SH-SY5Y (cell line): ENCODE results near the gene AP5Z1.

Experiments
- GATA2 ChIP-seq: IDR thresholded peaks from 2 replicates; pipeline ENCODE4 v1.6.1; 2011; ENCODE audit warnings: mild to moderate bottlenecking, low read depth, low read length
- GATA3 ChIP-seq: IDR thresholded peaks from 2 replicates; pipeline ENCODE4 v1.6.1; 2011; ENCODE audit warnings: low read depth, mild to moderate bottlenecking, low read length, moderate library complexity

Gene AP5Z1

DNA sequence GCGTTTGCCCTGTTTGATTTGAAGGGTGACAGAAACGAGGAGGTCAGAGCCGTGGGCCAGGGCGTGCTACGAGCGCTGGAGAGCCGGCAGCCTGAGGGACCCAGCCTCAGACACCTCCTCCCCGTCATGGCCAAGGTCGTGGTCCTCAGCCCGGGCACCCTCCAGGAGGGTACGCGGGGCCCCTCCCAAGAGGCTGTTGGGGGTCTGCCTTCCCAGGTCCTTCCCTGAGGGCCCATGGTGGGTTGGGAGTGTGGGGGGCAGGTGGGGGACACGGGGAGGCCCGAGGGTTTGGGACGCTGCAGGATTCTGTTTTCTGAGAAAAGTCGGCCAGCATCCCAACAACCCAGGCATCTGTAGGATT lies 7.8 kb downstream of the AP5Z1 start:
- TF ChIP-seq GATA3 = no peak

DNA sequence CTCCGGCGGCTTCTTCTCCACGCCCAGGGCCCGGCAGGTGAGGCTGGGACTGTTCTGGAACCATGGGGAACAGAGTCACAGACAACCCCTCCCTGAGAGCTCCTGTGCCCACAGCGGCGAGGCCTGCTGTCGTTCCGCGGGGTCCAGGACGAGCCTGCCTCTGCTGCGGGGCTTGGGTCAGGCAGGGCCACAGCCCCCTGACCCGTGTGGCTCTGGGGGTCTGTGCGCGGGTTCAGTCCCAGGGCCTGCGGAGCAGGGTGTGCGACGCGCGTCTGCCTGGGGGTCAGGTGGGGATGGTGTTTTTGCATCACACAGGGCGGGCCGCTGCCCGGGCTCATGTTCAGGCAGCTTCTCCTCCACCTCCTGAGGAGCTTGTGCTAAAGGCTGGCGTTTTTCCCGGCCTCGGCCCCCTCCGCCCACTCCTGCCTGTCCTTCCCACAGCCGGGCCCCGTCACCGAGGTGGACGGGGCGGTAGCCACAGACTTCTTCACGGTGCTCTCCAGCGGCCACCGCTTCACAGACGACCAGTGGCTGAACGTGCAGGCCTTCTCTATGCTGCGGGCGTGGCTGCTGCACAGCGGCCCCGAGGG lies 8.4 kb downstream of the AP5Z1 start:
- TF ChIP-seq GATA2 (no peak), GATA3 (no peak)

DNA sequence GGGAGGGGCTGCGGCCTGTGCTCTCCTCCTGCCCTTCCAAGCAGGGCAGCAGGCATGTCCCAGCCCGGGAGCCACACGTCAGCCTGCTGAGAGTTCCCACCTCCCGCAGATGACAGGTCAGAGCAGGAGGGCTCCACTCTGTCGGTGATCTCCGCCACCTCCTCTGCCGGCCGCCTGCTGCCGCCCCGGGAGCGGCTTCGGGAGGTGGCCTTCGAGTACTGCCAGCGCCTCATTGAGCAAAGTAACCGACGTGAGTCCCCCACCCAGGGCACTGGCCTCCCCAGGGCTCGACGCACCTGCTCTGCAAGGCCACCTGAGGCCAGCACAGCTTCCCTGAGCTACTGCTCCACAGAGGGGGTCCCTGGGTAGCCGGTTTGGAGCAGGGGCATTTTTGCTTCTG lies 9.4 kb downstream of the AP5Z1 start:
- TF ChIP-seq GATA3 (no peak), GATA2 (no peak)

DNA sequence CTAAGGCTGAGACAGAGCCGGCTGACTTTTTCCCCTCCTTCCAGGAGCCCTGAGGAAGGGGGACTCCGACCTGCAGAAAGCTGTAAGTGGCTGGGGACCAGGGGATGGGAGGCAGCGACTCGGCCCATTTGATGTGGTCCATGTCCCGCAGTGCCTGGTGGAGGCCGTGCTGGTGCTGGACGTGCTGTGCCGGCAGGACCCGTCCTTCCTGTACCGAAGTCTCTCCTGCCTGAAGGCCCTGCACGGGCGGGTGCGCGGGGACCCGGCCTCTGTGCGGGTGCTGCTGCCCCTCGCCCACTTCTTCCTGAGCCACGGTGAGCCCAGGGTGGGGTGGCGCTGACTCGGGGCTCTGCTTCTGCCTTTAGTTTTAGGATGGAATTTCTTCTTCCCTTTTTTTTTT lies 9.9 kb downstream of the AP5Z1 start:
- TF ChIP-seq GATA3 (no peak), GATA2 (no peak)

DNA sequence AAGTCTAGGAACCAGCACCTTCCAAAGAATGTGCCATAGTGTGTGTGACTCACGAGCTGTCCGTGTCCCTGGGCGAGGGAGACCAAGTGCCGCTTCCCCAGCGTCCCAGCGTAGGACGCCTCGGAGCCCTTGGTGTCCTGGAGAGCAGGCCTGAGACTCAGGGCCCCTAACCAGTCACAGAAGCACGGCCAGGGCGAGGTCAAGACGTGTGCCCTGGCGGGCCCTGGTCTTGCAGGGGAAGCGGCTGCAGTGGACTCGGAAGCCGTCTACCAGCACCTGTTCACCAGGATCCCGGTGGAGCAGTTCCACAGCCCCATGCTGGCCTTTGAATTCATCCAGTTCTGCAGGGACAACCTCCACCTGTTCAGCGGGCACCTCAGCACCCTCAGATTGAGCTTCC lies 10.6 kb downstream of the AP5Z1 start:
- TF ChIP-seq GATA3 (no peak), GATA2 (no peak)

DNA sequence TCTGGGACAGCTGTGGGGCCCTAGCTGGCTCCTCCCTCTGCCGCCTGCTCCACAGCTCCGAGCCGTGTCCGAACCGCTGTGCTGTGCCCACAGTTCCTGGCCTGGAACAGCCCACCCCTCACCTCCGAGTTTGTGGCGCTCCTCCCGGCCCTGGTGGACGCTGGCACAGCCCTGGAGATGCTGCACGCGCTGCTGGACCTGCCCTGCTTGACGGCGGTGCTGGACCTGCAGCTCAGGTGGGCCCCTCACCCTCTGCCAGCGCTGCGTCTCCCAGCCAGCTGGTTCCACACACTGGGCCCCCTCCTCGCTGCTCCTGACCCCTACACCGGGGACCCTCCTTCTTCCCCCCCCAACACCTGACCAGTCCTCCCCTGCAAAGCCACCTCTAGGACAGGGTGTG lies 12.1 kb downstream of the AP5Z1 start:
- TF ChIP-seq GATA3 = no peak

DNA sequence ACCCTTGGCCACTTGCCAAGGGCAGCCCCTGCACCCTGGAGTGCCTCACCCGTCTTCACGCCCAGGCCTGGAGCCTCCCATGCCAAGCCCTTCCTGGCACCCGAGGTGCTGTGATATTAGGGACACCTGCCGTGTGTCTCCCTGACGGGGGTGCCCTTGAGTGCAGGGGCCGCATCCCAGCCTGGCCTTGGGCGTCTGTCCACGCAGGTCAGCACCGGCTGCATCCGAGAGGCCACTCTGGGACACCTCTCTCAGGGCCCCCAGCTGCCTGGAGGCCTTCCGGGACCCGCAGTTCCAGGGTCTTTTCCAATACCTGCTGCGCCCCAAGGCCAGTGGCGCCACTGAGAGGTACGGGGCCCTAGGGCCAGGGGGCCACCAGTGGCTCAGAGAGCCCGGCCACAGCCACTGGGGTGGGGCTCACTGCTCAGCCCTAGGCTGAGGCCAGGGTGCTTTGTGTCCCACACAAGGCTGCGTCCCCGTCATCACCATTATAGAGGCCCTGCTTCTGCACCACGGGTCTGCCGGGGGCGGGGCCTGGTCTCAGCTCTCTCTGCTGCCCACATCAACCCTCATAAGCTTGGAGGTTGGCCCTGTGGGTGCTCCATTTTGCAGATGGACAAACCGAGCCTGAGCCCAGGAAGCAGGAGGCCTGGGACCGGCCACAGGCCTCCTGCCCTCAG lies 12.7 kb downstream of the AP5Z1 start:
- no peak for TF ChIP-seq GATA2
- no peak for TF ChIP-seq GATA3

GRCh38 chr7:4788627-4789189 lies 13.3 kb downstream of the AP5Z1 start:
- TF ChIP-seq GATA2 (no peak), GATA3 (no peak)

- TF ChIP-seq GATA3 = no peak
Measured at GRCh38 chr7:4789194-4790077, 14.0 kb downstream of the AP5Z1 start.

GRCh38 chr7:4790078-4790465 lies 14.6 kb downstream of the AP5Z1 start:
- no peak for TF ChIP-seq GATA3
- TF ChIP-seq GATA2 = no peak

GRCh38 chr7:4790516-4790991 lies 15.1 kb downstream of the AP5Z1 start:
- no peak for TF ChIP-seq GATA2
- TF ChIP-seq GATA3 = no peak

GRCh38 chr7:4791101-4791737 lies 15.8 kb downstream of the AP5Z1 start:
- TF ChIP-seq GATA3 (no peak), GATA2 (no peak)

DNA sequence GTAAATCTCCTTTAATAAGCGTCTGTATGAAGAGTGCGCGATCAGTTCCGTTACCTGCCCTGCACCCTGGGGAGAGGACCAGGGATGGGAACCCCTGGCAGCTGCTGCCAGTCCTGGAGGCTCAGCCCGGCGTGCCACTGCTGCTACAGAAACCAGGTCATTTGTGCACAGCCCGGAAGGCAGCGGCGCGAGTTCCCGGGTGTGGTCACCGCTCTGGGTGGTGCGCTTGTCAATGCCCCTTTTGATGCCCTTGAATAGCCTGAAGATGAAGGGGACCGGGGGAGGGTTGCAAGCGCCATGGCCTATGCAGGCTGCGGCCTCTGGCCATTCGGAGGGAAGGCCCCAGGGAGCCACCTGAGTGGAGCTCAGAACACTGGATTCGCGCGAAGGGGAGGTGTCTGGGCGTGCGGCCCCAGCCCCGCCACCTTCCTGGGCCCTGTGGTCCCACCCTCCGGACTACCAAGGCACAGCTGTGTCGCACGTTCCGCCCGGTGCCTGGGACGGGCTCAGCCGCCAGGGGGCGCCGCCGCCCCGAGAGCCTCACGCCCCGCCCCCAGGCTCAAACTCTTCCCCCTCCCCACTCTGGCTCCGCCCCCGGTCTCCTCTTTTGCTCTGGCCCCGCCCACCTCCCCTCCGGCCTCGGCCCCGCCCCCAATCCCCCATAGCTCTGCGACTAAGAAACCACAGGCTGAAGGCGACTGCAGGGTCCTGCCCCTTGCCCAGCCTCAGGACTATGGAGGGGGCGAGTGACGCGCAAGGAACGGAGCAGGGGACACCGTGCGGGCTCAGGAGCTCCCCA lies 16.5 kb downstream of the AP5Z1 start:
- TF ChIP-seq GATA2 = no peak
